HG03175 (cell line): ENCODE measurements around the gene GALK1.
"Not testable (repeated sequence)": the region's sequence is repeated elsewhere in the genome, so short reads cannot be mapped to it uniquely, and the experiment has no call there.

ENCODE experiments used
- ATAC-seq: cut with Tn5 transposase; IDR thresholded peaks from one replicate; pipeline ENCODE4 v1.9.1; 2021; ENCODE audit warnings: mild to moderate bottlenecking, moderate library complexity; ENCODE audit not compliant: unreplicated experiment

GALK1 gene

GRCh38 chr17:75784473-75785015 is 19.6 kb upstream of the GALK1 start, which contains the start of gene UNK:
Gene UNK (plus strand): TSS chr17:75784806. CDS start chr17:75784881, 75 bp downstream.
- ATAC-seq = peak; percentile 62

DNA sequence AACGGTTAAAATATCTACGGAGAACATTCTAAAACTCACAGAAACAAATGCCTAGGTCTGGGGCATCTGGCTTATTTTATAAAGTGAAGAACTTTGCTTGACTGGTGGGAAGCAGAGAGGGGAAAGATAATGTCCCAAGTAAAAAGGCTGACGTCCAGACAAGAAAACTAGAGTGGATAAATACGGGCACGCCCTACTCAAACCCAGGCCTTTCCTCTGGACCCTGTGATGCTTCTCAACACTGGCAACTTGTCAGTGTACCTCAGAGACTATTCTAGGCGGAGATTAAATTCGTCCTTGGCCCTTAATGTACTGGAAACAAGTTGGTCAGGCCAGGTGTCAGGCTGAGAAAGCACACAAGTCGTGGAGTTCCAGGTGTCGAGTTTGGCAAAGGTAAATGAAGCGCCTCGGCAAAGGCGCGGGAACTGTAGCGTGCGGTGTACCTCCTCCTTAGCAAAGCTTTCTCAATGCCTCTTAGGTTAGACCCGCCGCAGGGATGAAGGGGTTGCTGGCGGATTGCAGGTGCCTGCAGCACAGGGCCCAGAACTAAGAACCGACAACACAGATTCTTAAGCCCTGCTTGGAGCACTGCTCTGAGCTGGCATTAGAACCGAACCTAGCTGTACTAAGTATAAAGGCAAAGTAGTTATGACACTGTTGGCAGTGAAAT is 18.9 kb upstream of the GALK1 start:
- no peak for ATAC-seq

- no peak for ATAC-seq
Measured at GRCh38 chr17:75783069-75783783, 18.2 kb upstream of the GALK1 start.

- no peak for ATAC-seq
Measured at GRCh38 chr17:75779987-75780889, 15.2 kb upstream of the GALK1 start.

- ATAC-seq = peak; percentile 73
Measured at GRCh38 chr17:75779250-75779986, 14.4 kb upstream of the GALK1 start.

GRCh38 chr17:75778861-75779249 is 13.9 kb upstream of the GALK1 start:
- ATAC-seq = peak; percentile 3

DNA sequence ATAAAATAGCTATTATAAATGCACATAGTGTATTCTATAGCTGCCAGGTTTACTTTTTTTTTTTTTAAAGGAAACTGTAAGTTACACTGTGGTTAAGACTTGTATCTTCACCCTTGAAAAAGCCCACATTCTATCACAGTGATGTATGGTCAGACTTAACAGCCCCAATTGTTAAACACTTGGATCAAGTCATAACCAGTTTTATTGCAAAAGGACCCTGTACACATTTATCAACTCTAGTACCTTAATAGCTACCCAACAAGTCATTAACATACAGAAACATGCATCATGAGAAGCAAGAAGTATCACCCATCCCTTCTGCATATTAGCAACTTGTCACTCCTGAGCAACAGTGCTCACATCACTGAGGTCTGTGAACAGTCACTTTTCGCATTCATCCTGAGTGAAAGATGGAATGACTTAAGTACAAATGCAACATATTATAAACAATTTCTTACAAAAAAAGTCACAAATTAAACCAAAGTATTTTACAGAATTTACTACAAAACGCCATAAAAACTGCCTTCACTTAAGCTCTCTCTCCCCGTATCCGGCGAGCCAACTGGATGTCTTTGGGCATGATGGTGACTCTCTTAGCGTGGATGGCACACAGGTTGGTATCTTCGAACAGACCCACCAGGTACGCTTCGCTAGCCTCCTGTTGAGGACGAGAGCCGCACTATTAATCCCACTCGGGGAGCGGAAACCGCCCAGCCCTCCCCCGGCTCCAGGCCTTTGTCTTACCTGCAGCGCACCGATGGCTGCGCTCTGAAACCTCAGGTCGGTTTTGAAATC is 13.3 kb upstream of the GALK1 start:
- ATAC-seq = not testable (repeated sequence)

GRCh38 chr17:75777296-75777922 is 12.4 kb upstream of the GALK1 start:
- ATAC-seq = no peak

DNA sequence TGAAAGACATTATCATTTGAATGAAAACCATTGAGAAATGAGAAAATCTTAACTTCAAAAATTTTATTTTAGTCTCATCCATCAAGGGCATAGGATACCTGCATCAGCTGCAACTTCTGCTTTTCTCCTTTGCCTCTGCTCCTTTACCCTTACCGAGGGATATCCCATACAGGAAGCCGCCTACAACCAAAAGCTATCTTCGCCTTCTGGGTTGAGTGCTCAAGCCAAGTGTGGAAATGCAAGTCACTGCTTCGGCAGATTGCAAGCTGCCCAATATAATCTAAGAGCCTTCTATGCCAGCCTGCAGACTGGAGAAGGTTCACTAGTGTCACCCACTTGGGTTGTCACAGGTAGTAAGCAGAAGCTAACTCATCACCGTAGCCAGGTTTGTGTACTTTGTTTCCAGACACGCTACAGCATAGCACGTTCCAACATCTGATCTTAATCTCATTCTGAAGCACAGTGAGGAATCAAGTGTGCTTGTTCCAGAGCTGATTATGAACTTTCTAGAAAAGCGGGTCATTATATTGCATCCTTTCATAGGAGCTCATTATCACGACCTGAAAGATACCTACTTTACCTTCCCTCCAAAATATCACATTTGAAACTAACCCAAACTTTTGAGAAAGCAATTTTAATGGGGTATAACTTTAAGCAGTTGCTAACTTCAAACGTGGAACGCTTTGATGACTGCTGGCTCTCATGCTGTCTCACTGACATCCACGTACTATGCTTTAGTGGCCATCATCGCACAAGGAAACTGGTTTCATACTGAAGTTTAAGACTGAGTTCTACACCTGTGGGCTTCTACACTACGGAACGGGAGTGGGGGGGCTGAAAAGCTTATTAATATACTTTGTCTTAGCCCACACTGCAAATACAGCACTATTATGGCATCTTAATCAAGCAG is 11.6 kb upstream of the GALK1 start:
- ATAC-seq = no peak

DNA sequence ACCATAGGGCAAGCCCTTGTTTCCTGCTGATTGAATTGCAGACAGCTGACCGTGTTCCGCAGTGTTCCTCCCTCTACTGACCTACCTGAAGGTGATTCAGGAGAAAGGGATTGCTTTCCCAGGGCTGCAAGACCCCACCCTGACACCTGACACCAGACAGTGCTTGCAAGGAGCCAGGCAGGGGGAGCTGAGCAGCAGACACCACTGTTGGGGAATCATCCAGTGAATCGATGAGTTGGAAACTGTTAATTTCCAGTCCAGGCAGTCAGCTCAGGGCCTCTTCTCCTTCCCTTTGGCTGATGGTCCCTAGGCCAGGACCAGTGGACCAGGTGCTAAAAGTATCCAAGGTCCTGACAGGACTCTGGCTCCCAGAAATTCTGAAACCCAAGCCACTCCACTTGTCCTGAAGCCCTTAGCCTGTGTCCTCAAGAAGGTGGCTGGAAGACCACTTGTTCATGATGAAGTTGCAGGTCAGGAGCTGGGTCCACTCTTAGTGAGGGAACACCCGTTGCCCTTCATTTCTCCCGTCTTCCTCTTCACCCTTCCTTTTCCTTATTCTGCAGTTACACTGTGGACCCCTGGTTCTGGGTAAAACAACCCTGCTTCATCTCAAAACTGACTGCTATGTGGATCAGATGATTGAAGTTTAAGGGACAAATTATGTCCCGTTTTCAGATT is 10.1 kb upstream of the GALK1 start:
- ATAC-seq = no peak

- no peak for ATAC-seq
Measured at GRCh38 chr17:75774471-75774990, 9.5 kb upstream of the GALK1 start.

GRCh38 chr17:75773808-75774470 is 8.9 kb upstream of the GALK1 start:
- no peak for ATAC-seq

GRCh38 chr17:75773121-75773807 is 8.3 kb upstream of the GALK1 start:
- no peak for ATAC-seq

- ATAC-seq = no peak
Measured at GRCh38 chr17:75771334-75772281, 6.6 kb upstream of the GALK1 start.

DNA sequence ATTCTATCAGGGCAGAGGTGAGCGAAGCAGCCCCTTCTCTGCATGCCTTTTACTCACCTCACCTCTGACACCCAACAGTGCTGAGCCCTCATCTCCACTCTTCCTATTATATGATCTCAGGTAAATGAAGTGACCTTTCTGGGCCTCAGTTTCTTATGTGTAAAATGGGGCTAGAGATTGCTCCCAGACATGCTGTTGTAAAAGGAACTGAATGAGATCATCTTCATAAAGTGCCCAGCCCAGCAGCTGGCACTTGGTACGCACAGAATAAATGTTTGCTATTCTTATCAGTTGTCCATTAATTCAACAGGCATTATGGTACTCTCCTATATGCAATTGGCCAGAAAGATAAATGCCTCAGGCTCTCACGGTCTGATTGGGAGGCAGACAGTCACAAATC is 4.5 kb upstream of the GALK1 start:
- no peak for ATAC-seq
